Sciatic nerve (tissue), 2 donors: ENCODE data around the gene CRIM1. TPM values are rescaled to one million over a fixed set of nuclear protein-coding genes. Genes with fewer than 3 reads are reported as not detected.

Experiments used
- ATAC-seq: fragments of 200-7000 bp; cut with Tn5 transposase; one replicate; pipeline ENCODE4 v1.9.1; 2020; ENCODE audit warnings: mild to moderate bottlenecking, moderate library complexity
- DNase-seq: peaks from one replicate; pipeline ENCODE4 v3.0.0-alpha.2; 2020; ENCODE audit warnings: low spot score
- intact Hi-C: fragments of 100-400 bp; cut with DNase I; formaldehyde crosslinking; loops from one replicate; pipeline ENCODE4 v1.14.2; 2022
- total RNA-seq: library from RNA; stranded (reverse); fragmentation: NEBNext Ultra II Directional; extraction: Animal tissue kit (Norgen Biotek cat#: 25700); gene quantifications from one replicate; pipeline ENCODE4 v1.2.1, GENCODE V29; 2021
- donor health status: DM: no; HTN: no; CAD: no.
- donor health status: DM: no; HTN: no; CAD: no.

Gene CRIM1
- total RNA-seq, 1 donor from 2014 or later = 209 TPM

DNA sequence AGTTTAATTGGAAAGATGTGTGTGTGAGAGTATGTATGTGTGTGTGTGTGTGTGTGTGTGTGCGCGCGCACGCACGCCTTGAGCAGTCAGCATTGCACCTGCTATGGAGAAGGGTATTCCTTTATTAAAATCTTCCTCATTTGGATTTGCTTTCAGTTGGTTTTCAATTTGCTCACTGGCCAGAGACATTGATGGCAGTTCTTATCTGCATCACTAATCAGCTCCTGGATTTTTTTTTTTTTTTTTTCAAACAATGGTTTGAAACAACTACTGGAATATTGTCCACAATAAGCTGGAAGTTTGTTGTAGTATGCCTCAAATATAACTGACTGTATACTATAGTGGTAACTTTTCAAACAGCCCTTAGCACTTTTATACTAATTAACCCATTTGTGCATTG, 194.4 kb downstream of the CRIM1 start:
- intact Hi-C loops = no loop called here
- DNase-seq (no peak), ATAC-seq (no peak)

DNA sequence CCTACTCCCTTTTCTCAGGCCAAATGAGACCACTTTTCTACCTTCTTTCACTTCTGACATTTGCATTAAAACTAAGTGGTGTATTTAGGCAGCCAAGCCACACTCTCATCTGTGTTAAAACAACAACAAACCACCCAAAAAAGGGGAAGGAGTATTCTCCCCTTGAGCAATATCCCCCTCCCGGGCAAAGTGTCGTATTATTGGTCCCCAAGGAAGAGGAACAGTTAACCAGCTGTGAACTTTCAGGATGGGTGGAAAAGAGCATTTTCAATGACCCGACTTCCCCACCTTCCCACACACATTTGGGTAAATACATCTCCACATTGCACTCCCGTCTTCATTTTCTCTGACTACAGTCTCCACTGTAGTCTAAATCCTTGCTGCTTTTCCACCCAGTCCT, 198.1 kb downstream of the CRIM1 start:
- intact Hi-C loops = no loop called here
- no peak for DNase-seq
- peak; percentile 44 for ATAC-seq

DNA sequence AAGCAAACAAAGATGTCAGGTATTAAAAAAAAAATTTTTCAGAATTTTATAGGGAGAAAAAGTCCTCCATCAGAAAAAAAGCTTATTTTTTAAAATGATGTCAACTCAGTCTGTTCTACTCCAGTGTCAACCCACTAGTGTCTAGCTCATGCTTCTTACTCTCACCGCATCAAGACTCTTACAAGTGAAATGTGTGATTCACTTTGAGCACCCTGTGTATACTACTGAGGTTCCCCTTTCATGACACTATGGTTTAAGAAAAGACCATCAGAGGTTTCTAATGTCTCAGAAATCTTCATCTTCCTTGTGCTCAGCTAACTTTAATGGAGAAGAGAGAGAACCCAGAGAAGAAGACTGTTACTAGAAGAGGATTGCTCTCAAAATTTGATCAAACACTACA, 199.0 kb downstream of the CRIM1 start:
- intact Hi-C loops = no loop called here
- ATAC-seq (no peak), DNase-seq (no peak)

DNA sequence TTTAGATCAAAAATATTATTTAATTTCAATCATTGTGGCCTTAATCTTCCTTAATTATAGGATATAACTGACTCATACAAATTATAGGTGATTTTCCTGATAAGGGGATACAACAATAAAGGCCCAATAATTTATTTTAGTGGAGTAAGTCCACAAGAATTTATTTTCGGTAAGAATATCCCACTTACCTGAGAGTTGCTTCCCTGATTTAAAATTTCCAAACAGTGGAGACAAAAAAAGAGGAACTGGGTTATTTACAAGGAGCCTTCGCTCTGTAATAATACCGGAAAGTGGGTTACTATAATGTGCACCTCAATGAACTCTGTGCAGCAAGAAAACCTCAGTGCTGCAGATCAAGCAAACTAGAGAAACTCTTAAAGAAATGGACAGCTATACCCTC, 200.2 kb downstream of the CRIM1 start:
- no peak for ATAC-seq
- intact Hi-C loops = no loop called here
- DNase-seq = no peak

DNA sequence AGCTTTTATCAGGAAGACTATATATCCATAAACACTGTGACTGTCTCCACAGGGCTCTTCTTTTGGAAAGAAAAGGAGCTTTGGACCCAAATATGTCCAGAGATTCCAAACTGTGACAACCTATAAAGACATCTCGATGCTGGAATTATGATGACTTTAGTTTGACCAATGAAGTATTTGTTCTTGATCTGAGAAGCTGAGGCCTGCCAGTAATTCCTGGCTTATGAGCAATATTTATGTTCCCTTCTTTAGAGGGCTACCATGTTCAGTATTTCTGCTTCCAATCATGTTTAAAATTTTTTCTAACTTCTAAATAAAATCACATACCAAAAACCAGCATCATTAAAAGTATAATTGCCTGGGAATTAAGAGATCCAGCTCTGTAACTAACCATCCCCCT, 201.3 kb downstream of the CRIM1 start:
- DNase-seq (no peak), ATAC-seq (no peak)
- intact Hi-C loops = no loop called here

DNA sequence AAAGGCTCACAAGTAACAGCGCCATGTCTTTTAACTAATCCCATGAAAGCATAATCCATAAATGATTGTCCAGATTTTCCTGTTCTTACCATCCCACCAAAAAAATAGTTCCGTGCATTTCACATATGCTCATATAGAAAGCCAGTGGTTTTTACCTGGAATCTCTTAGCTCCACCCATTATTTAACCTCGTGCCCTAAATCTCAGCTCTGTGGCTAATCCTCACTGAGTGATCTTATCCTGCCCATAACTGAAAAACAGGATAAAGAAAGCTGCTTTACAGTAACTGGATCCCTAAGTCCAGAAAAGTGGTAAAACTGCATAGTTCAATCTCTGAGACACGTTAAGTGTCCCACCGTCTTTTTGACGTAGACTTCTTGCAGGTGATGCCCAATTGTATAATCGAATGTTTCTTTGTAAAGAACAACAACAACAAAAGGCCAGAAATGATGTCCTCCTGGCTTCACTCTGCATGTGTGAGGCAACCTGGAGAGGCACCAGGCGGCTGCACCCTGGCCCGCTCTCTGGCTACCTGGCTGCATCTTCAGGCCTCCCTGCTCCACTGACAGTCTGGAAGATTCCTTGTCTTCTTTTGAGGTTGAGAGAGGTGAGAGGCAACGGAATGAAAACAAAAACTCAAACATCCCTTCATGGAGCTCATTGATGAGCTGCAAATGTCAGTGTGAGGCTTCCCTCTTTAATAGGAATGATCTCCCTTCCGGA, 203.8 kb downstream of the CRIM1 start:
- ATAC-seq (no peak), DNase-seq (no peak)
- intact Hi-C loops = no loop called here

DNA sequence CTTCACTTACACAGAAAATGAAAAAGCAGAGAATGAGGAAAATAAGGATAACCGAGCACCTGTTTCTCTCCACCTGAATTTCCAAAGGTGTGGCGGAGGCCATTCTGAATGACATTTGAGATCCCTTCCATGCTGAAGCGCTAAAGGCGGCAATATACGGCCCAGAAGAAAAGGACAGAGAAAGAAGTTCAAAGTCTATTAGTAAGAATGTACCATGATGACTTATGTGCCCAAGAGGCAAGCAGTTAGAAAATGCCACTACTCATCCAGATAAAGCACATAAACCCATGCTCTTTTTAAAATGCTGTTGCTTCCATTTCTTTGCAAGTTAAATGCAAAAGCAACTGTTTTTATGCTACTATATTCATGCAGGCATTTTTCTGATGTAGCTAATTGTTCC, 205.1 kb downstream of the CRIM1 start:
- ATAC-seq = no peak
- intact Hi-C loops = no loop called here
- DNase-seq = no peak

DNA sequence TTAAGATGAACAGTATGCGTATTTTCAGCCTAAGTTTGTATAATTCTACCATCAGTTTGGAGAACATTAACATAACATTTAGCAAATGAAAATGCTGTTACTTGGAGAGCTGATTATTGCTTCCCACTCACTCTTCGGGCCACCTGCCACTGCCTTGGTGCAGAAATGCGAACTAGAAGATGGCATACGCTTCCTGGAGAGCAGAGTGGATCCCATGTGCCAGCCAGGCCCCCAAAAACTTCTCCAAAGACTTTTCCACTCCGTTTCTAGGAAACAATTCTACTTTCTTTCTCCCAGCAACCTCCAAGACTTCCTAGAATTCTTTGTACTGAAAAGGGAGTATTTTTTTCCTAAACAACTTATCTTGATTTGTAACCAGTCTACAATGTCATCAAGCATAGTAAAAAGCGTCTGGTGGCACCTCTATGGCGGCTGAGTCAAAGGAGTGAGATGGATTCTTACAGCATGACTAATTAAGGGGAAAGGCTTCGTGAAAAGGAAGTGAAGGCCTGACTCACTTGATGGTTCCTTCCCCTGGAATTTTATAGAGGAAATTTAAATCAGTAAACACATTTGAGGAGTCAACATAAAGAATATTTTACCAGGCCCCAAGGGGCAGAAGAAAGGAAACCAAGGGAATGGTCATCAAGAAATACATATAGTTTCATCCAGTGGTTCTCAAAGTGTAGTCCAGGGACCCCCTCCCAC, 205.8 kb downstream of the CRIM1 start:
- no peak for DNase-seq
- no peak for ATAC-seq
- intact Hi-C loops = no loop called here

DNA sequence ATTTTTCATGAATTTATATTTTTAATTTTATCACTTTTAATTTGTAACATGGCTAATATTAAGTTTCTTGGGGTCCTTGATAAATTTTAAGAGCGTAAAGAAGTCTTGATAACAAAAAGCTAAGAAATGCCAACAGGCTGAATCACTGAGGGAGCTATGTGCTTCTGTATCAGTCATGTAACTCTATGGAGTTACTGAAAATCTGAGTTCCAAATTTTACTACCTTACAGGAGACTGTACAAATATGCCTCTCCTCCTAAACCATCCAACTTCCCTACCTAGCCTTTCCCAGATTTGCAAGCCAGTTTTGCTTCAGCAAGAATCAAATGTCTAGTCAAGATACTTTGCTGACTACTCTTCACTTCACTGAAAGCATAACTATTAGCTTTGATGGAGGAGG, 206.7 kb downstream of the CRIM1 start:
- ATAC-seq = no peak
- intact Hi-C loops = no loop called here

DNA sequence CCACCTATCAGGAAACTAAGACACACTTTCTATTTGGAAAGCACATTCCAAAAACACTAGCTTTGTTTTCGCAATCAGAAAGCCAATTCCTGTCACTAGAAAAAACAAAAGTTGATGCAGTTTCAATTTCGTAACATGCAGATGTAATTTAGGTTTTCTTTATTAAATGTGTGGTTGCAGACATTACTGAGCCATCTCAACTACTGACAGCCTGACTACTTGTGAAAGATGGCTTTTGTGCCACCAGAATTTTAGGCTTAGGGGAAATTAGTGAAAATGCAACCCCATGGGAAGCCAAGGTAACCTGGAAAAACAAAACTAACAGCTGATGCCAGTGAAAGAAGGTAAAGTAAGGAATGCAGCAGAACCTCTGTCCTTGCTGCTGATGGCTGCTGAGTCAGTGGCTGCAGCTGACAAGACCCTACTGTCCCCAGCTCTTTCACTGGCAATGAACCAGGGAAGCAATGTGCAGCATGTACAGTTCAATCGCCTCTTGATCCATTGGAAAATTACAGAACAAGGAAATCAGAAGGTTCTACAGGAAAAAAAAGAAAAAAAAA, 207.5 kb downstream of the CRIM1 start:
- peak; percentile 32 for ATAC-seq
- DNase-seq = no peak
- intact Hi-C loops = no loop called here

More for the DNA sequence above, 206.7 kb downstream of the CRIM1 start:
- DNase-seq = no peak

DNA sequence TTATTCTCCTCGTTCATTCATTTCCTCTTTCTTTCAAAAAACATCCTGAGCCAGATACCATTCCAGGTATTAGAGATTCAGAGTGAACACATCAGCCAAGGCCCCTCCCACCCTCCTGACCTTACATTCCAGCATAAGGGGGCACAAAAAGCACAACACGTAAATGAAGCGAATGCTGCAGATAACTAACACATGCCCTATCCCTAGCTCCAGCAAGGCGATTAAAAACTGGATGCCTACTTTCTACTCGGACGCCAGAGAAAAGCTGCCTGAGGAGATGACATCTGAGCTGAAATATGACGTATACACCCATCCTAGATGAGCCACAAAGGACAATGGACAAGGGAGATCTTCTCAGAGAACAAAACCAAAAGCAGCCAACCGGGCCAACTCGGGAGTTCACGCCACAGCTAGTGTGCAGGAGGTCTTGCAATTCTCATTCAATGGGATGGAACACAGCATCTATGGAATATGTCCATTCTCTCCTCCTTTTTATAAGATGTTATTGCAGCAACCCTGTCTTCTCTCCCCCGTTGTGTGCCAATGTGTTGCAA, 208.9 kb downstream of the CRIM1 start:
- intact Hi-C loops = no loop called here
- no peak for DNase-seq
- ATAC-seq = no peak

DNA sequence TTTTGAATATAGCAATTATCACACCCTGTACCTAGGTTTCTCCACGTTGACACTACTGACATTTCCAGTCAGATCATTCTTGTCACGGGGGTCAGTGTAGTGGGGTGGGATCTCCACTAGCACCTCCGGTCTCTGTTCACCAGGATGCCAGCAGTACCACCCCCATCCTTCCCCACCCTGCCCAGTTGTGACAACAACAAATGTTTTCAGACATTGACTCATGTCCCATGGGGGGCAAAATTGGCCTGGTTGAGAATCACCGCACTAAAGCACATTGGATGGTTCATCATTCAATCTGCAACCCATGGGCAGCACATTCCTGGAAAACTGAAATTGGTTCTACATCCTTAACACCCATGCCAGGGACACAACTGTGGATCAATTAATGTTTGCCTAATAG, 210.1 kb downstream of the CRIM1 start:
- intact Hi-C loops = no loop called here
- DNase-seq (no peak), ATAC-seq (no peak)

DNA sequence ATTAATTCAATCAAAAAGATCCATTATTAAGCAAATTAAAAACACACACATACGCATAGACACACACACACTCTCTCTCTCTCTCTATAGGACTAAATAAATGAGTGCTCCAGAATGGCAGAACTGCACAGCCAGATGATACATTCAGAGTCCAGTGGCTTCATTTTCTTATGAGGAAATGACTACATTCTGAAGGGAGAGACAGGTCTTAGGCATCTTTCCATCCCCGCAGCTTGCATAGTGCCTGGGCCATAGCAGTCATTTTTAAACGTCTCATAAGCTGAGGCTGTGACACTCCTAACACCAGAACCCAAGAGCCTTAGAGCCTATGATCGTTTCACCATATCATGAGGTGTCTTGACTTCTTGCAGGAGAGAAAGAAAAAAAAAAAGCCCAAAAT, 211.3 kb downstream of the CRIM1 start:
- ATAC-seq = no peak
- intact Hi-C loops = no loop called here
- DNase-seq = no peak

DNA sequence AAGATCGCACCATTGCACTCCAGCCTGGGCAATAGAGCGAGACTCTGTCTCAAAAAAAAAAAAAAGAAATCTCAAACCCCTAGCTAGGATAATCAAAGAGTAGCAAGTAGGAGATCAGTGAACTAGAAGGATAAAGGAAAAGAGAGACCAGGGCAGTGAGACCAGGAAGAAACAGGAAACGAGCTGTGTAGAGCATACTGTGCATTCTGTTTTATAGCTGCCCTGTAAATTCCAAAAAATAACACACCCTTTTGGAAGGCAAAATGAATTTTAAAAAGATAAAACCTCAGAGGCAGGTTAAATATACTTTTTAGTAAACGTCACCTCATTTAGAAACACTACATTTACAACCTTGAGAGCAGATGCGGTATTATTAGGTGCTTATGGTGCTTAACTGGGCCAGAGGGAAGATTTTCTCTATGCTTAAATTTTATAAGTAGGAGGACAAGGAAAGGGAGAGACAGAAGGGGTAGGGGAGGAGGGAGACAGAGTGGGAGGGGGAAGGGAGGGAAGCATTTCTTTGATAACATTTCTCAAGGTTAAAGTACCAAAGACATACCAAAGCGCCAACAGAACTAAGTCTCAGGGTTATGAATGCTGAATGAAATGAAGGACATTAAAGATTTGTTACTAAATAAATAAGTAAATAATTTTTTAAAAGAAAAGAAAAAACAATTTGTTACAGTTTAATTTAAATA, 212.3 kb downstream of the CRIM1 start:
- DNase-seq = no peak
- ATAC-seq = no peak
- intact Hi-C loops = no loop called here

DNA sequence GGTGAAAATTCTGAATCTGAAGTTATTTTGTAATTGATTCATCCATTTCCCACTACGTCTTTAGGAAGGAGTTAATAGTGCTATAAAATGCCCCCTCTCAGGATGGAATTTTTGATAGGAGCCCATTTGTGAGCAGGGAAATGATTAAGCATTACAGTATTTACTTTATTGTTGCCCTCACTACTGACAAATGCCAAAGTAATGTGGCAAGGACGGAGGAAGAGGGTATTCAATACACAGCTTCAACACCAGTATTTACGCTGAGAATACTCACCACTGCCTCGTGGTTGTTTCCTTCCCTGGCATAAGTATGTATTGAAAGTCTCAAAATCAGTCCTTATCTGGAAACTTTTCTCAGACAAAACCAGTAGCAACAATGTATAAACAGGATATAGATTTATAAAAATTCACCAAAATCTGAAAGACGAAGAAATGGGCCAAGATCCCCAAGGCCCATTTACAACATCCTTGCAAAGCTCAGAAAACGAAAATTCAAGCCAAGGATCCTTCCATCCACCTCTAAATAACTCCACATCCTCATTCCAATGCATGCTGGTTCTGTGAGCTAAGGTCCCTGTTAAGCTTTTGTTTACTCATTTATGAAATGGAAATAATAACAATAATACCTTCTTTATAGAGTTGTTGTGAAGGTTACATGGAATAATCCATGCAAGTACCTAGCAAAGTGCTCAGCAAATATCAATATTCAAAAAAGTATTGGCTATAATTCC, 213.1 kb downstream of the CRIM1 start:
- intact Hi-C loops = no loop called here
- DNase-seq (no peak), ATAC-seq (no peak)

DNA sequence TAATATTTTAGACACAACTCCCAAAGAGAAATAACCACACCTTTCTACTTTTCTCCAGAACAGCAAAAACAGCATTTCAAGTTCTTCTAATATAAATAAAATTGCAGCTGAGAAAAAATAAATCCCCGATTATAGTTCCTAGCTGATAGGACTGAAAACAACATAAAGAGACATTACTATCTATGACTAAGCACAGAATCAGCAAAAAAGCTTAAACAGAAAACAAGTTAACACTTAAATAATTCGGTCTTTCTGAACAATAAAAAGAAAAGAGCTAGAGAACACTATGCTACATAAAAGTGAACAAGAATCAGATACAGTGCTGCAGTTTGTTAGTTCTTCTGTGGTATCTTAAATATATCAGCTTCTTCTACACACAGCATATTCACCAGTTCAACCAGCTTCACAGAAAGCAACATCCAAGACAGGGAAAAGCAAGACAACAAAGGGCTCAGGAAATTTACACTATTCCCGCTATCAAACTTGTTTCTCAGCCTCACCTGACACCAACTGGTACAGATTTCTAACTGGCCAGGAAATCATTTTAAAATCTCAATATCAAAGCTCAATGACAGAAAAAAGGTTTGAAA, 213.8 kb downstream of the CRIM1 start:
- DNase-seq = no peak
- intact Hi-C loops = no loop called here
- no peak for ATAC-seq

DNA sequence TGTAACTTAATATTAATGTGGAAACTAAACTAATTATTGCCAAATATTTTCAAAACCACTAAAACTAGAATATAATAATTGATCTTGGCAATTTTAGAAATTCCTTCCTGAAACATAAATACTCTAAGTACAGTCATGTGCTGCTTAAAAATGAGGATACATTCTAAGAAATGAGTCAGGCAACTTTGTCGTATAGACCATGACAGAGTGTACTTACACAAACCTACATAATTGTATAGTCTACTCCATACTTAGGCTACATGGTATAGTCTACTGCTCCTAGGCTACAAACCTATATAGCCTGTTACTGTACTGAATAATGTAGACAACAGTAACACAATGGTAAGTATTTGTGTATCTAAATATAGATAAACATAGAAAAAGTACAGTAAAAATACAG, 214.8 kb downstream of the CRIM1 start:
- no peak for DNase-seq
- no peak for ATAC-seq
- intact Hi-C loops = no loop called here

DNA sequence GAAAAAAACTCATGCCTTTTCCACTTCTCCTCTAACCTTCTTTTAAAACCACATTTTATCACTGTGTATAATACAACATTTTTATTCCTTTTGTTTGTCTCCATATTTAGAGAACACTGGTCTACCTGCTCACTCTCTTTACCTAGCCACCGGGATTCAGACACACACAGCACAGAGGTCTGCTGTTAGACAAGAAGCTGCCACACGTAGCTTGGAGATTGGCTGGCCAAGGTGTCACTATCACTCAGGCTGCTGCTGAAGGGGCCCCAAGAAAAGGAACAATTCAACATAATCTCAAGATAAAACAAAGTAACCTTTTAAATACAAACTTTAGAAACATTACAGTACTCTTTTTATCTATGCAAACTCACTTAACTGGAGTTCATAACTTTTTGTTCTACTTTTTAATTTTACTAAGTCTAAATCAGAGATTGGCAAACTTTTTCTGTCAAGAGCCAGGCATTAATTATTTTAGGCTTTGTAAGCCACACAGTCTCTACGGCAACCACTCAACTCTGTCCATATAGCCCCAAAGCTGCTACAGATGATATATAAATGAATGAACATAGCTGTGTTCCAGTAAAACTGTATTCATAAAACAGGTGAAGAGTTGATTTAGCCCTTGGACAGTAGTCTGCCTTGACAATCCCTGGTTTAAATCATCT, 216.6 kb downstream of the CRIM1 start:
- no peak for ATAC-seq
- intact Hi-C loops = no loop called here
- no peak for DNase-seq
